ENCODE results near the gene RPS24. TPM values are rescaled to one million over a fixed set of nuclear protein-coding genes. Genes with fewer than 3 reads are reported as not detected.

RPS24 gene
- total and polyA plus RNA-seq, 10 of the 15 experiments (the other 5 are each of a cell fraction or from before 2014, with no cell fraction given): 1,343 to 7,285 (median 2,230) TPM

DNA sequence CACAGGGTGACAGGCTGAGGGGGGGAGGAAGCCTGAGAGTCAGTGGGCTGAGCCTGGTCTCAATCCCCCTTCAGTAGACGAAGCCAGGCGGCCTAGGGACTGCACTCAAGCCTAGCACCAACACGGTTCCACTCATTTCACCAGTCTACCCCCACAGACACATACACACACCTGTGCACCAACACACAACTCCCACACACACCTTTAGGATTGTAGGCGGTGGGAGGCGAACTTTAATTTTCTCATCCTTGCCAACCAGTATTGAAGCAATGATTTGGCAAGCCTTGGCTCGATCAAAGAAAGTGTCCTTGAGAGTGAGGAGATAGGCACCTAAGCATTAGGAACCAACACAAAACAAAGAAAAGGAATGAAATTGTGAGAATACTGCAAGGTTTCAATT lies 24.0 kb upstream of the RPS24 start:
- H3K4me2 ChIP-seq (ENCODE audit: control insufficient read depth, insufficient read depth): no peak overlapping the region
- no peak overlapping the region for H3K4me3 ChIP-seq
- no peaks in the 10 kb centered on the region for H3K9me3 ChIP-seq (replicated peaks; ENCODE audit: control insufficient read depth, insufficient read depth, low read length)
- no peak overlapping the region for H2AFZ ChIP-seq (ENCODE audit: control insufficient read depth, low read depth, low read length)
- no peaks in the 10 kb centered on the region for H4K20me1 ChIP-seq (ENCODE audit: control insufficient read depth, insufficient read depth)
- no peak overlapping the region for H3K9ac ChIP-seq (ENCODE audit: control insufficient read depth, insufficient read depth, low read length)
- DNase-seq (ENCODE audit: low read depth, low spot score) (no peak), ATAC-seq (no peak), FAIRE-seq (no peak)
- TF ChIP-seq, protein P1, sequence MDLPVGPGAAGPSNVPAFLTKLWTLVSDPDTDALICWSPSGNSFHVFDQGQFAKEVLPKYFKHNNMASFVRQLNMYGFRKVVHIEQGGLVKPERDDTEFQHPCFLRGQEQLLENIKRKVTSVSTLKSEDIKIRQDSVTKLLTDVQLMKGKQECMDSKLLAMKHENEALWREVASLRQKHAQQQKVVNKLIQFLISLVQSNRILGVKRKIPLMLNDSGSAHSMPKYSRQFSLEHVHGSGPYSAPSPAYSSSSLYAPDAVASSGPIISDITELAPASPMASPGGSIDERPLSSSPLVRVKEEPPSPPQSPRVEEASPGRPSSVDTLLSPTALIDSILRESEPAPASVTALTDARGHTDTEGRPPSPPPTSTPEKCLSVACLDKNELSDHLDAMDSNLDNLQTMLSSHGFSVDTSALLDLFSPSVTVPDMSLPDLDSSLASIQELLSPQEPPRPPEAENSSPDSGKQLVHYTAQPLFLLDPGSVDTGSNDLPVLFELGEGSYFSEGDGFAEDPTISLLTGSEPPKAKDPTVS (IDR thresholded peaks at IDR 0.05; ENCODE audit: low read depth, low read length): no peak
- TF ChIP-seq CBFB (IDR thresholded peaks at IDR 0.05; ENCODE audit: low read depth) (no peak), EGR1 (IDR thresholded peaks at IDR 0.05; ENCODE audit: borderline replicate concordance in 1 of 2, low read depth in 2 of 2, low read length in 2 of 2) (no peak), POLR2AphosphoS2 (IDR thresholded peaks at IDR 0.05; ENCODE audit: low read depth, low read length) (no peak)
- TF ChIP-seq, protein P2, sequence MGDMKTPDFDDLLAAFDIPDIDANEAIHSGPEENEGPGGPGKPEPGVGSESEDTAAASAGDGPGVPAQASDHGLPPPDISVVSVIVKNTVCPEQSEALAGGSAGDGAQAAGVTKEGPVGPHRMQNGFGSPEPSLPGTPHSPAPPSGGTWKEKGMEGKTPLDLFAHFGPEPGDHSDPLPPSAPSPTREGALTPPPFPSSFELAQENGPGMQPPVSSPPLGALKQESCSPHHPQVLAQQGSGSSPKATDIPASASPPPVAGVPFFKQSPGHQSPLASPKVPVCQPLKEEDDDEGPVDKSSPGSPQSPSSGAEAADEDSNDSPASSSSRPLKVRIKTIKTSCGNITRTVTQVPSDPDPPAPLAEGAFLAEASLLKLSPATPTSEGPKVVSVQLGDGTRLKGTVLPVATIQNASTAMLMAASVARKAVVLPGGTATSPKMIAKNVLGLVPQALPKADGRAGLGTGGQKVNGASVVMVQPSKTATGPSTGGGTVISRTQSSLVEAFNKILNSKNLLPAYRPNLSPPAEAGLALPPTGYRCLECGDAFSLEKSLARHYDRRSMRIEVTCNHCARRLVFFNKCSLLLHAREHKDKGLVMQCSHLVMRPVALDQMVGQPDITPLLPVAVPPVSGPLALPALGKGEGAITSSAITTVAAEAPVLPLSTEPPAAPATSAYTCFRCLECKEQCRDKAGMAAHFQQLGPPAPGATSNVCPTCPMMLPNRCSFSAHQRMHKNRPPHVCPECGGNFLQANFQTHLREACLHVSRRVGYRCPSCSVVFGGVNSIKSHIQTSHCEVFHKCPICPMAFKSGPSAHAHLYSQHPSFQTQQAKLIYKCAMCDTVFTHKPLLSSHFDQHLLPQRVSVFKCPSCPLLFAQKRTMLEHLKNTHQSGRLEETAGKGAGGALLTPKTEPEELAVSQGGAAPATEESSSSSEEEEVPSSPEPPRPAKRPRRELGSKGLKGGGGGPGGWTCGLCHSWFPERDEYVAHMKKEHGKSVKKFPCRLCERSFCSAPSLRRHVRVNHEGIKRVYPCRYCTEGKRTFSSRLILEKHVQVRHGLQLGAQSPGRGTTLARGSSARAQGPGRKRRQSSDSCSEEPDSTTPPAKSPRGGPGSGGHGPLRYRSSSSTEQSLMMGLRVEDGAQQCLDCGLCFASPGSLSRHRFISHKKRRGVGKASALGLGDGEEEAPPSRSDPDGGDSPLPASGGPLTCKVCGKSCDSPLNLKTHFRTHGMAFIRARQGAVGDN (IDR thresholded peaks at IDR 0.05): no peak
- 95% methylated on average over 6 of the region's 6 CpGs for WGBS (ENCODE audit: insufficient coverage, insufficient replicate concordance, low lambda C conversion rate, missing lambda C conversion rate)
- in situ Hi-C loops (cut with MboI): no loop called here
- no peaks in the 10 kb centered on the region for H3K27me3 ChIP-seq (replicated peaks in 1 of 2; ENCODE audit: control insufficient read depth in 2 of 2, insufficient read depth in 2 of 2, low read length in 1 of 2)
- peaks cover 18 to 35% of the 10 kb centered on the region in 2 experiments for H3K36me3 ChIP-seq (ENCODE audit: control insufficient read depth in 2 of 2, insufficient read depth in 2 of 2, low read length in 1 of 2)
- no peaks in the 10 kb centered on the region for H3K79me2 ChIP-seq (ENCODE audit: control insufficient read depth, insufficient read depth, low read length)
- CTCF ChIA-PET: interaction anchor here (1.6 kb wide), 1 partner anchor 37 kb away, joined by 4 read pairs; no protein-coding TSS in a partner anchor
- no peaks in the 10 kb centered on the region for H3K4me1 ChIP-seq (ENCODE audit: control insufficient read depth, insufficient read depth, low read length)
- POLR2A ChIA-PET: interaction anchor here (0.6 kb wide), 1 partner anchor 1333 kb away, joined by 3 read pairs; no protein-coding TSS in a partner anchor
- BruUV-seq (replicated peaks): TSS peak; percentile 20
- intact Hi-C loops (cut with micrococcal nuclease; ENCODE audit: unreplicated experiment): no loop called here
- RAD21 ChIA-PET (ENCODE audit: unreplicated experiment): interaction anchor here (0.7 kb wide), 1 partner anchor 9 kb away, joined by 5 read pairs; no protein-coding TSS in a partner anchor
- H3K27ac ChIP-seq (ENCODE audit: control insufficient read depth, insufficient read depth): no peak overlapping the region
- SMC1A ChIA-PET (ENCODE audit: uncharacterized antibody, unreplicated experiment): no interaction called here

All from GM12878 (cell line).